ENCODE data around the gene TOMM40L.

- no peak for TF ChIP-seq CTCF (IDR thresholded peaks at IDR 0.05)
- no peak for TF ChIP-seq POLR2A (IDR thresholded peaks at IDR 0.05)
Observed at GRCh38 chr1:161179698-161180097, 46.2 kb upstream of the TOMM40L start.
